GM18511 (cell line): ENCODE data around the gene SULT1C2.
"Not testable (repeated sequence)": the region's sequence is repeated elsewhere in the genome, so short reads cannot be mapped to it uniquely, and the experiment has no call there.

Experiments
- ATAC-seq: cut with Tn5 transposase; IDR thresholded peaks from one replicate; pipeline ENCODE4 v1.9.1; 2021; ENCODE audit warnings: mild to moderate bottlenecking, moderate library complexity; ENCODE audit not compliant: unreplicated experiment

SULT1C2 gene

GRCh38 chr2:108348816-108349570, 60.3 kb downstream of the SULT1C2 start:
- no peak for ATAC-seq

DNA sequence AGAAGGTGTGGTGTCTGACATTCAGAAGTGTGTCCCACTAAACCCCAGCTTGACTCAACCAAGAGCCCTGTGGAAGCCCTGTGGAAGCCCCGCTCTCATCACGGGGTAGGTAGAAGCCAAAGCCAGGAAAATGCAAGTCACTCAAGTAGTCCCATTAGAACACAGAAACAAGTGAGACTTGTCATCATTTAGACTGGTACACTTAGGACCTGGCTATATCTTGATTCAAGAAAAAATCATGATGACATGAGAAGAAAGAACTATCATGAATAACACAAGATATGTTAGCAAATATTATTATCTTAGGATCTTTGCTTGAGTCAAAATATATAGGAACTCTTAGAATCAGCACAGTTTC, 60.9 kb downstream of the SULT1C2 start:
- no peak for ATAC-seq

DNA sequence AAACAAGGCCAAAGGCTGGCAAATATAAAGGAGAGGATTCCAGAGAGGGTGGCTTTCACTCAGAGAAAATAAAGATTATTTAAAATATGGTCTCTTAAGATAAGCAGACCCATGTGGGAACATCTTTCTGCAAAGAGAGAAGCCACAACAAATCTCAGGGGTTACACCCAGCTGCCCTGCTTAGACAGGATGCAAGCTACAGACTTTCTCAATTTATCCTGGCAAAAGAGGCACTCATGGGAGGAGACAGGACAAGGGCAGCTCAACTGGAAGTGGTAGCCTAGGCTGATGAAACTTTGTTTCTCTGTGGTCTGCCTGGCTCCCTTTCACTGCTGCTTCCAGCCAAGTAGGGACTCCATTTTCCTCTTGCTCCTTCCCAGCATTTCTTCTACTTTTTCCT, 63.2 kb downstream of the SULT1C2 start:
- ATAC-seq = no peak

- ATAC-seq = no peak
Measured at GRCh38 chr2:108354136-108354535, 65.4 kb downstream of the SULT1C2 start.

- no peak for ATAC-seq
Measured at GRCh38 chr2:108355906-108356734, 67.4 kb downstream of the SULT1C2 start.

- ATAC-seq = not testable (repeated sequence)
Measured at GRCh38 chr2:108359336-108359735, 70.6 kb downstream of the SULT1C2 start.
